Caco-2 (cell line): ENCODE data around the gene ANK3. TPM values are rescaled to one million over a fixed set of nuclear protein-coding genes. Genes with fewer than 3 reads are reported as not detected.

Experiments used
- BruUV-seq: library from RNA; stranded (reverse); fragments of 400-500 nt; replicated peaks from 2 replicates; lab custom pipeline; 2021; lab: Mats Ljungman, UMichigan
- CTCF ChIA-PET: fragments of 300-600 bp; sonication (Branson Sonifier 250); formaldehyde crosslinking; loops from one replicate; lab custom pipeline; 2022; ENCODE audit warnings: antibody characterized with exemption; lab: Charles Lee
- POLR2A ChIA-PET: fragments of 300-600 bp; sonication (Branson Sonifier 250); formaldehyde crosslinking; loops from one replicate; lab custom pipeline; 2022; ENCODE audit warnings: antibody characterized with exemption; lab: Charles Lee
- DNase-seq, 2 experiments: peaks; one replicate each; pipeline versions ENCODE4 v3.0.0 to v3.0.0-alpha.2; 2020 to 2022
- H3K27me3 ChIP-seq: replicated peaks from 2 replicates; pipeline ENCODE4 v1.6.0; 2011; ENCODE audit warnings: low read length; ENCODE audit not compliant: control insufficient read depth, insufficient read depth
- H3K36me3 ChIP-seq: 2 replicates; pipeline ENCODE4 v1.5.1; 2011; ENCODE audit warnings: low read length; ENCODE audit not compliant: control insufficient read depth, insufficient read depth
- H3K4me1 ChIP-seq: fragments of 250-450 bp; sonication (Bioruptor Pico); 2 replicates; pipeline ENCODE4 v1.5.1; 2020; ENCODE audit warnings: mild to moderate bottlenecking
- H3K4me3 ChIP-seq: 2 replicates; pipeline ENCODE4 v1.5.1; 2011; ENCODE audit warnings: low read depth, mild to moderate bottlenecking, control low read depth, low read length
- H3K9me3 ChIP-seq: fragments of 250-450 bp; sonication (Bioruptor Pico); 2 replicates; pipeline ENCODE4 v1.5.1; 2020; ENCODE audit warnings: mild to moderate bottlenecking, moderate library complexity
- H3K27ac Mint-ChIP-seq: one replicate; pipeline ENCODE4 v1.8.0; 2022; ENCODE audit warnings: mixed read lengths; ENCODE audit not compliant: unreplicated experiment
- H3K27me3 Mint-ChIP-seq: one replicate; pipeline ENCODE4 v1.8.0; 2022; ENCODE audit warnings: mixed read lengths; ENCODE audit not compliant: insufficient read depth, unreplicated experiment
- H3K36me3 Mint-ChIP-seq: one replicate; pipeline ENCODE4 v1.8.0; 2022; ENCODE audit warnings: mild to moderate bottlenecking, mixed read lengths; ENCODE audit not compliant: insufficient read depth, unreplicated experiment
- H3K4me1 Mint-ChIP-seq: one replicate; pipeline ENCODE4 v1.8.0; 2022; ENCODE audit warnings: low read depth, mixed read lengths; ENCODE audit not compliant: unreplicated experiment
- H3K4me3 Mint-ChIP-seq: one replicate; pipeline ENCODE4 v1.8.0; 2022; ENCODE audit warnings: mild to moderate bottlenecking, moderate library complexity, mixed read lengths; ENCODE audit not compliant: unreplicated experiment
- H3K9me3 Mint-ChIP-seq: one replicate; pipeline ENCODE4 v1.8.0; 2022; ENCODE audit warnings: mixed read lengths; ENCODE audit not compliant: unreplicated experiment
- intact Hi-C: fragments of 100-400 bp; cut with micrococcal nuclease; formaldehyde crosslinking; loops from one replicate; pipeline ENCODE4 v1.10.0; 2022; ENCODE audit not compliant: unreplicated experiment
- total RNA-seq: library from RNA; stranded (reverse); gene quantifications from 2 replicates; pipeline ENCODE4 v1.2.3, GENCODE V29; 2022
- TF ChIP-seq, protein P1 (sequence below), 2 experiments: fragments of 200-600 bp in 1 of 2; IDR thresholded peaks; 1 replicate in 1 of 2; 2 replicates in 1 of 2; pipeline versions ENCODE4 v1.5.1 to v1.8.0; 2011 to 2022; ENCODE audit warnings: antibody characterized with exemption in 1 of 2, control low read depth in 1 of 2, inconsistent platforms in 1 of 2, low read depth in 1 of 2, low read length in 1 of 2, mild to moderate bottlenecking in 1 of 2, moderate library complexity in 1 of 2; ENCODE audit not compliant: insufficient read depth in 1 of 2, severe bottlenecking in 1 of 2, unreplicated experiment in 1 of 2

ANK3 gene
- total RNA-seq, 1 experiment from 2014 or later: 46.7 TPM

DNA sequence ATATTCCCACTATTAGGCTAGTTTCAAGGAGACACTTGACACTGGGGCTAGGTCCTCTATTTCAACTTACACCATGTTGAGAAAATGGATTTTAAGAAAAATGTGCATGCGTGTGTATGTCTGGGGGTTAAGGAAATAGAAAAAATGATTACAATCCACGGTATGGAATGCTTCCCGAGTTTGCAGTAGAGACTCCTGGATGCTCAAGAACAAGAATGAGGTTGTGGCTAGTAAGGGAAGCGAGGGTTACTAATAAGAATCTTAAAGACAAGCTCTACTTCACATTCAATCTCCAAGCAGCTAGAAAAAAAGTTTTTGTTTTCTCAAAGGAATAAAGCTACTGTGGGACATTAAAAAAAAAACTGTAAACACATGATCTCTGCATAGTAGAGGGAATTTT lies 54.7 kb downstream of the ANK3 start:
- no peaks in the 10 kb centered on the region for H3K36me3 ChIP-seq
- no peak for DNase-seq
- H3K27me3 ChIP-seq: no peaks in the 10 kb centered on the region
- TF ChIP-seq, protein P1, sequence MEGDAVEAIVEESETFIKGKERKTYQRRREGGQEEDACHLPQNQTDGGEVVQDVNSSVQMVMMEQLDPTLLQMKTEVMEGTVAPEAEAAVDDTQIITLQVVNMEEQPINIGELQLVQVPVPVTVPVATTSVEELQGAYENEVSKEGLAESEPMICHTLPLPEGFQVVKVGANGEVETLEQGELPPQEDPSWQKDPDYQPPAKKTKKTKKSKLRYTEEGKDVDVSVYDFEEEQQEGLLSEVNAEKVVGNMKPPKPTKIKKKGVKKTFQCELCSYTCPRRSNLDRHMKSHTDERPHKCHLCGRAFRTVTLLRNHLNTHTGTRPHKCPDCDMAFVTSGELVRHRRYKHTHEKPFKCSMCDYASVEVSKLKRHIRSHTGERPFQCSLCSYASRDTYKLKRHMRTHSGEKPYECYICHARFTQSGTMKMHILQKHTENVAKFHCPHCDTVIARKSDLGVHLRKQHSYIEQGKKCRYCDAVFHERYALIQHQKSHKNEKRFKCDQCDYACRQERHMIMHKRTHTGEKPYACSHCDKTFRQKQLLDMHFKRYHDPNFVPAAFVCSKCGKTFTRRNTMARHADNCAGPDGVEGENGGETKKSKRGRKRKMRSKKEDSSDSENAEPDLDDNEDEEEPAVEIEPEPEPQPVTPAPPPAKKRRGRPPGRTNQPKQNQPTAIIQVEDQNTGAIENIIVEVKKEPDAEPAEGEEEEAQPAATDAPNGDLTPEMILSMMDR (IDR thresholded peaks at IDR 0.05; ENCODE audit: insufficient read depth in 1 of 2, low read depth in 1 of 2, low read length in 1 of 2, severe bottlenecking in 1 of 2, unreplicated experiment in 1 of 2): no peak
- H3K4me3 ChIP-seq: no peak overlapping the region
- no TSS peak for BruUV-seq
- 0 out of 2 replicates have a peak, but pooled peaks cover 5% of the 10 kb centered on the region for H3K4me1 ChIP-seq
- Mint-ChIP-seq H3K27ac (no peak overlapping the region), H3K27me3 (no peaks in the 10 kb centered on the region), H3K4me3 (no peak overlapping the region), H3K9me3 (no peaks in the 10 kb centered on the region), H3K4me1 (peaks cover 16% of the 10 kb centered on the region), H3K36me3 (no peaks in the 10 kb centered on the region)
- H3K9me3 ChIP-seq: no peaks in the 10 kb centered on the region
- ChIA-PET POLR2A (no interaction called here), CTCF (interaction anchor here (0.6 to 1.3 kb wide), 7 partner anchors 15 to 818 kb away, joined by 3 to 7 read pairs (median 3); no protein-coding TSS in a partner anchor)
- intact Hi-C loops: loop anchor here (1.0 to 10.0 kb wide), 3 partner anchors 97 to 230 kb away; no protein-coding TSS in a partner anchor

DNA sequence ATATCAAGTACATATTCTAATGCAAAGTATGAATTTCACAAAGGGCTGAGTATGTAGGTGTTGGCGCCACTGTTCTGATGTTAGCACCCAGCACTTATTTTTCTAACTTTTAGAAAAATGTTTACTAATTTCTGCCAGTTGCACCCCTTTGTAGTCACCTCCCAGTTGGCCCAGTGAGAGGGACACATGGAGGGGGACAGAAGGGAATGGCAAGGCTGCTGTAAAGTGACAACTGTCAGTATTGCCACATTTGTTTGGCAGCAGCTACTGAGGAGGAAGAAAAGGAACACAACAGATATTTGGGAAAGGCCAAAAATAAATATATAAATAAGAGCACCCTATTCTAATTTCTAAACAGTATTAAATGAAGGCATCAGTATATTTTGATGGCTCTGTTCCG lies 57.3 kb downstream of the ANK3 start:
- Histone ChIP-seq H3K4me1 (0 out of 2 replicates have a peak, but pooled peaks cover 1% of the 10 kb centered on the region), H3K36me3 (no peaks in the 10 kb centered on the region), H3K4me3 (no peak overlapping the region), H3K9me3 (0 out of 2 replicates have a peak, but pooled peaks cover 8% of the 10 kb centered on the region), H3K27me3 (no peaks in the 10 kb centered on the region)
- H3K9me3 Mint-ChIP-seq: no peaks in the 10 kb centered on the region
- ChIA-PET CTCF (no interaction called here), POLR2A (interaction anchor here (0.6 kb wide), 1 partner anchor 17 kb away, joined by 3 read pairs; no protein-coding TSS in a partner anchor)
- BruUV-seq: no TSS peak
- H3K27ac Mint-ChIP-seq: no peak overlapping the region
- intact Hi-C loops: loop anchor here (10.0 kb wide), 1 partner anchor 228 kb away; no protein-coding TSS in a partner anchor
- peaks cover 13% of the 10 kb centered on the region for H3K4me1 Mint-ChIP-seq
- H3K4me3 Mint-ChIP-seq: no peak overlapping the region
- DNase-seq: no peak
- H3K36me3 Mint-ChIP-seq: no peaks in the 10 kb centered on the region
- TF ChIP-seq, protein P1 (IDR thresholded peaks at IDR 0.05; ENCODE audit: insufficient read depth in 1 of 2, low read depth in 1 of 2, low read length in 1 of 2, severe bottlenecking in 1 of 2, unreplicated experiment in 1 of 2): no peak
- H3K27me3 Mint-ChIP-seq: no peaks in the 10 kb centered on the region

DNA sequence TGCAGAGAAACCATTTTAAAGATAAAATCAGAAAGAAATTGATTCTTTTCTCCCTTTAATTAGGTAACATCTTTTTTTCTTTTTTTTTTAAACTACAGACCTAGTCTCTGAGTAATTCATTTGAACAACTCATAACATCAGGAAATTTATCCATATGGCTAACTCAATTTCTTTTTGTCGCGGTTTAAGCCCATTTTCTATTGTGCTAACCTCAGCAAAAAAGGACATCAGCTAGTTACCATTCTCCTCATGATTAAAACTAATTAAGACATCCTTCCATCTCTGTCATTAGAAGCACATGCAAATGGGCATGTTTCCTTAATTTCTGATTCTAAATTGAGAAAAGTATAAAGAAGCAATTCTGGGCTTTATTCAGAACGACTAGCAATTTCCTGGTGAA lies 57.8 kb downstream of the ANK3 start:
- no peaks in the 10 kb centered on the region for H3K9me3 Mint-ChIP-seq
- no peak overlapping the region for H3K4me3 Mint-ChIP-seq
- TF ChIP-seq, protein P1 (IDR thresholded peaks at IDR 0.05; ENCODE audit: insufficient read depth in 1 of 2, low read depth in 1 of 2, low read length in 1 of 2, severe bottlenecking in 1 of 2, unreplicated experiment in 1 of 2): no peak
- CTCF ChIA-PET: no interaction called here
- no TSS peak for BruUV-seq
- H3K36me3 ChIP-seq: no peaks in the 10 kb centered on the region
- no peak overlapping the region for H3K27ac Mint-ChIP-seq
- peaks cover 8% of the 10 kb centered on the region for H3K4me1 Mint-ChIP-seq
- H3K4me3 ChIP-seq: no peak overlapping the region
- 0 out of 2 replicates have a peak, but pooled peaks cover 8% of the 10 kb centered on the region for H3K9me3 ChIP-seq
- H3K27me3 Mint-ChIP-seq: no peaks in the 10 kb centered on the region
- no peaks in the 10 kb centered on the region for H3K36me3 Mint-ChIP-seq
- intact Hi-C loops: loop anchor here (10.0 kb wide), 1 partner anchor 227 kb away; no protein-coding TSS in a partner anchor
- H3K27me3 ChIP-seq: no peaks in the 10 kb centered on the region
- H3K4me1 ChIP-seq: no peaks in the 10 kb centered on the region
- POLR2A ChIA-PET: no interaction called here
- no peak for DNase-seq
